Activated naive CD4-positive, alpha-beta T cell treated with anti-CD3 and anti-CD28 coated beads, Interleukin-2, amount 10 ng/mL, durations not matched to agents 7 days and 5 days (primary cell): ENCODE results near the gene CD2.

Experiments used
- CTCF ChIA-PET: fragments of 350-600 bp; sonication (Branson Sonifier 250); formaldehyde crosslinking; loops from one replicate; lab custom pipeline; 2021; ENCODE audit warnings: antibody characterized with exemption; lab: Charles Lee
- DNase-seq: peaks from one replicate; pipeline ENCODE4 v3.0.0-alpha.2; 2020
- H3K27ac Mint-ChIP-seq: one replicate; pipeline ENCODE4 v1.8.0; 2021; ENCODE audit warnings: mild to moderate bottlenecking, moderate library complexity, mixed read lengths
- H3K27me3 Mint-ChIP-seq: one replicate; pipeline ENCODE4 v1.8.0; 2021; ENCODE audit warnings: mild to moderate bottlenecking, mixed read lengths
- H3K36me3 Mint-ChIP-seq: one replicate; pipeline ENCODE4 v1.8.0; 2021; ENCODE audit warnings: mixed read lengths
- H3K4me1 Mint-ChIP-seq: one replicate; pipeline ENCODE4 v1.8.0; 2021; ENCODE audit warnings: mixed read lengths
- H3K4me3 Mint-ChIP-seq: one replicate; pipeline ENCODE4 v1.8.0; 2021; ENCODE audit warnings: mild to moderate bottlenecking, moderate library complexity, mixed read lengths
- H3K9me3 Mint-ChIP-seq: one replicate; pipeline ENCODE4 v1.8.0; 2021; ENCODE audit warnings: mixed read lengths

Gene CD2

GRCh38 chr1:116754198-116754977 lies at the start of gene CD2:
CD2 (plus strand) TSS chr1:116754430; CDS start chr1:116754493, 63 bp downstream.
- peak within 1 kb of the TSS; percentile 99 for H3K27ac Mint-ChIP-seq
- DNase-seq = peak; percentile 74
- peaks cover 53% of the 10 kb centered on the region for H3K36me3 Mint-ChIP-seq
- H3K4me1 Mint-ChIP-seq = peaks cover 43% of the 10 kb centered on the region
- CTCF ChIA-PET = interaction anchor here (0.7 to 6.7 kb wide), 12 partner anchors 10 to 182 kb away, joined by 3 to 62 read pairs (median 4); no protein-coding TSS in a partner anchor
- no peaks in the 10 kb centered on the region for H3K27me3 Mint-ChIP-seq
- peaks cover 5% of the 10 kb centered on the region for H3K9me3 Mint-ChIP-seq
- peak within 1 kb of the TSS; percentile 99 for H3K4me3 Mint-ChIP-seq

GRCh38 chr1:116706123-116706522 lies 48.1 kb upstream of the CD2 start:
- Mint-ChIP-seq H3K27me3 (peaks cover 22% of the 10 kb centered on the region), H3K9me3 (peaks cover 9% of the 10 kb centered on the region), H3K36me3 (peaks cover 1% of the 10 kb centered on the region), H3K27ac (no peak overlapping the region), H3K4me1 (no peaks in the 10 kb centered on the region), H3K4me3 (no peak overlapping the region)
- CTCF ChIA-PET = interaction anchor here (0.8 kb wide), 1 partner anchor 35 kb away, joined by 3 read pairs; no protein-coding TSS in a partner anchor
- no peak for DNase-seq

- no peaks in the 10 kb centered on the region for H3K4me1 Mint-ChIP-seq
- no peak for DNase-seq
- CTCF ChIA-PET = no interaction called here
These were observed 47.4 kb upstream of the CD2 start for GRCh38 chr1:116706841-116707240.

GRCh38 chr1:116708255-116708900 lies 45.9 kb upstream of the CD2 start:
- CTCF ChIA-PET = no interaction called here
- DNase-seq = no peak
- peaks cover 1% of the 10 kb centered on the region for H3K36me3 Mint-ChIP-seq

More at GRCh38 chr1:116706841-116707240, 47.4 kb upstream of the CD2 start:
- Mint-ChIP-seq H3K27me3 (peaks cover 22% of the 10 kb centered on the region), H3K4me3 (no peak overlapping the region), H3K27ac (no peak overlapping the region), H3K36me3 (peaks cover 1% of the 10 kb centered on the region), H3K9me3 (peaks cover 9% of the 10 kb centered on the region)

GRCh38 chr1:116709666-116710167 lies 44.5 kb upstream of the CD2 start:
- no peak for DNase-seq

More at GRCh38 chr1:116708255-116708900, 45.9 kb upstream of the CD2 start:
- H3K4me1 Mint-ChIP-seq = peaks cover 6% of the 10 kb centered on the region
- no peak overlapping the region for H3K4me3 Mint-ChIP-seq
- peaks cover 9% of the 10 kb centered on the region for H3K9me3 Mint-ChIP-seq
- H3K27ac Mint-ChIP-seq = no peak overlapping the region
- peaks cover 22% of the 10 kb centered on the region for H3K27me3 Mint-ChIP-seq

GRCh38 chr1:116710420-116711262 lies 43.6 kb upstream of the CD2 start:
- CTCF ChIA-PET = no interaction called here
- H3K27me3 Mint-ChIP-seq = peaks cover 22% of the 10 kb centered on the region
- peaks cover 1% of the 10 kb centered on the region for H3K36me3 Mint-ChIP-seq
- peaks cover 6% of the 10 kb centered on the region for H3K4me1 Mint-ChIP-seq
- no peak overlapping the region for H3K27ac Mint-ChIP-seq
- peaks cover 9% of the 10 kb centered on the region for H3K9me3 Mint-ChIP-seq
- no peak overlapping the region for H3K4me3 Mint-ChIP-seq
- DNase-seq = no peak

More at GRCh38 chr1:116709666-116710167, 44.5 kb upstream of the CD2 start:
- Mint-ChIP-seq H3K36me3 (peaks cover 1% of the 10 kb centered on the region), H3K4me1 (peaks cover 6% of the 10 kb centered on the region), H3K27me3 (peaks cover 22% of the 10 kb centered on the region), H3K9me3 (peaks cover 9% of the 10 kb centered on the region), H3K4me3 (no peak overlapping the region), H3K27ac (no peak overlapping the region)
- CTCF ChIA-PET = no interaction called here

- peaks cover 6% of the 10 kb centered on the region for H3K4me1 Mint-ChIP-seq
- CTCF ChIA-PET = interaction anchor here (1.4 kb wide), 1 partner anchor 14 kb away, joined by 3 read pairs; no protein-coding TSS in a partner anchor
- H3K27ac Mint-ChIP-seq = no peak overlapping the region
- peaks cover 22% of the 10 kb centered on the region for H3K27me3 Mint-ChIP-seq
- H3K36me3 Mint-ChIP-seq = peaks cover 1% of the 10 kb centered on the region
- DNase-seq = no peak
- H3K4me3 Mint-ChIP-seq = no peak overlapping the region
- H3K9me3 Mint-ChIP-seq = peaks cover 4% of the 10 kb centered on the region
These were observed 42.9 kb upstream of the CD2 start for GRCh38 chr1:116711263-116711840.

- CTCF ChIA-PET = interaction anchor here (1.4 kb wide), 1 partner anchor 13 kb away, joined by 3 read pairs; no protein-coding TSS in a partner anchor
- H3K27ac Mint-ChIP-seq = no peak overlapping the region
These were observed 41.7 kb upstream of the CD2 start for GRCh38 chr1:116712510-116712909.

GRCh38 chr1:116713474-116713873 lies 40.8 kb upstream of the CD2 start:
- Mint-ChIP-seq H3K9me3 (no peaks in the 10 kb centered on the region), H3K27ac (no peak overlapping the region), H3K4me1 (peaks cover 6% of the 10 kb centered on the region), H3K4me3 (no peak overlapping the region), H3K36me3 (no peaks in the 10 kb centered on the region), H3K27me3 (peaks cover 11% of the 10 kb centered on the region)
- no peak for DNase-seq
- CTCF ChIA-PET = no interaction called here

More at GRCh38 chr1:116712510-116712909, 41.7 kb upstream of the CD2 start:
- H3K9me3 Mint-ChIP-seq = no peaks in the 10 kb centered on the region
- peaks cover 18% of the 10 kb centered on the region for H3K27me3 Mint-ChIP-seq
- DNase-seq = no peak
- no peak overlapping the region for H3K4me3 Mint-ChIP-seq
- H3K36me3 Mint-ChIP-seq = no peaks in the 10 kb centered on the region
- H3K4me1 Mint-ChIP-seq = peaks cover 6% of the 10 kb centered on the region

GRCh38 chr1:116716391-116716790 lies 37.8 kb upstream of the CD2 start:
- no peak overlapping the region for H3K27ac Mint-ChIP-seq

GRCh38 chr1:116717318-116717717 lies 36.9 kb upstream of the CD2 start:
- Mint-ChIP-seq H3K27me3 (peaks cover 4% of the 10 kb centered on the region), H3K36me3 (no peaks in the 10 kb centered on the region), H3K4me1 (peaks cover 4% of the 10 kb centered on the region), H3K9me3 (peaks cover 1% of the 10 kb centered on the region), H3K4me3 (no peak overlapping the region), H3K27ac (no peak overlapping the region)
- CTCF ChIA-PET = no interaction called here
- no peak for DNase-seq

More at GRCh38 chr1:116716391-116716790, 37.8 kb upstream of the CD2 start:
- Mint-ChIP-seq H3K27me3 (no peaks in the 10 kb centered on the region), H3K4me3 (no peak overlapping the region), H3K36me3 (no peaks in the 10 kb centered on the region), H3K9me3 (peaks cover 1% of the 10 kb centered on the region), H3K4me1 (peaks cover 6% of the 10 kb centered on the region)
- no peak for DNase-seq
- CTCF ChIA-PET = interaction anchor here (0.8 kb wide), 1 partner anchor 10 kb away, joined by 3 read pairs; no protein-coding TSS in a partner anchor

- Mint-ChIP-seq H3K4me1 (peaks cover 4% of the 10 kb centered on the region), H3K27me3 (peaks cover 4% of the 10 kb centered on the region), H3K4me3 (no peak overlapping the region), H3K9me3 (peaks cover 1% of the 10 kb centered on the region), H3K27ac (no peak overlapping the region), H3K36me3 (no peaks in the 10 kb centered on the region)
- DNase-seq = no peak
- CTCF ChIA-PET = no interaction called here
These were observed 33.7 kb upstream of the CD2 start for GRCh38 chr1:116720364-116721038.

GRCh38 chr1:116721039-116721405 lies 33.2 kb upstream of the CD2 start:
- CTCF ChIA-PET = no interaction called here
- H3K36me3 Mint-ChIP-seq = no peaks in the 10 kb centered on the region
- no peak overlapping the region for H3K4me3 Mint-ChIP-seq
- H3K9me3 Mint-ChIP-seq = peaks cover 1% of the 10 kb centered on the region
- H3K27me3 Mint-ChIP-seq = peaks cover 4% of the 10 kb centered on the region
- peaks cover 4% of the 10 kb centered on the region for H3K4me1 Mint-ChIP-seq
- no peak overlapping the region for H3K27ac Mint-ChIP-seq
- no peak for DNase-seq
